H9 (cell line): Measurements from ENCODE around the gene CMSS1. TPM values are rescaled to one million over a fixed set of nuclear protein-coding genes. Genes with fewer than 3 reads are reported as not detected.

Source experiments
- DNase-seq: peaks from one replicate; pipeline ENCODE4 v3.0.0-alpha.2; 2017
- H2AFZ ChIP-seq: one replicate; pipeline ENCODE4 v1.6.1; 2013; ENCODE audit warnings: mild to moderate bottlenecking, low read length, control low read depth, moderate library complexity
- H2AK5ac ChIP-seq: 2 replicates; pipeline ENCODE4 v1.6.1; 2013; ENCODE audit warnings: low read length, control low read depth, mixed read lengths; ENCODE audit not compliant: insufficient read length
- H2BK120ac ChIP-seq: one replicate; pipeline ENCODE4 v1.6.1; 2013; ENCODE audit warnings: low read depth, mild to moderate bottlenecking, low read length, control low read depth, inconsistent platforms; ENCODE audit not compliant: poor library complexity, severe bottlenecking
- H2BK12ac ChIP-seq: 2 replicates; pipeline ENCODE4 v1.6.1; 2013; ENCODE audit warnings: low read length, control low read depth, mixed read lengths, low read depth; ENCODE audit not compliant: insufficient read length
- H2BK15ac ChIP-seq: 2 replicates; pipeline ENCODE4 v1.6.1; 2013; ENCODE audit warnings: low read depth, low read length, control low read depth
- H2BK20ac ChIP-seq: one replicate; pipeline ENCODE4 v1.6.1; 2013; ENCODE audit warnings: low read depth, mild to moderate bottlenecking, low read length, control low read depth, inconsistent platforms; ENCODE audit not compliant: poor library complexity, severe bottlenecking
- H2BK5ac ChIP-seq: 2 replicates; pipeline ENCODE4 v1.6.1; 2013; ENCODE audit warnings: low read length, control low read depth, mixed read lengths; ENCODE audit not compliant: insufficient read length
- H3K14ac ChIP-seq: 2 replicates; pipeline ENCODE4 v1.6.1; 2013; ENCODE audit warnings: low read length, control low read depth; ENCODE audit not compliant: insufficient read depth
- H3K18ac ChIP-seq: 2 replicates; pipeline ENCODE4 v1.6.1; 2013; ENCODE audit warnings: low read depth, mild to moderate bottlenecking, mixed read lengths, low read length, control low read depth; ENCODE audit not compliant: insufficient read length
- H3K23ac ChIP-seq: 2 replicates; pipeline ENCODE4 v1.6.1; 2013; ENCODE audit warnings: low read length, control low read depth, mixed read lengths, low read depth; ENCODE audit not compliant: insufficient read length
- H3K23me2 ChIP-seq: 2 replicates; pipeline ENCODE4 v1.6.1; 2013; ENCODE audit warnings: low read depth, mild to moderate bottlenecking, mixed read lengths, low read length, control low read depth; ENCODE audit not compliant: insufficient read length, poor library complexity, severe bottlenecking
- H3K27ac ChIP-seq: 2 replicates; pipeline ENCODE4 v1.5.1; 2013; ENCODE audit warnings: low read length, control low read depth, mixed read lengths, low read depth; ENCODE audit not compliant: insufficient read length
- H3K27me3 ChIP-seq: 2 replicates; pipeline ENCODE4 v1.6.1; 2013; ENCODE audit warnings: low read length, control low read depth, inconsistent platforms; ENCODE audit not compliant: insufficient read depth
- H3K4ac ChIP-seq: 2 replicates; pipeline ENCODE4 v1.6.1; 2013; ENCODE audit warnings: low read depth, mild to moderate bottlenecking, control low read depth, inconsistent platforms, low read length, moderate library complexity
- H3K4me1 ChIP-seq: 2 replicates; pipeline ENCODE4 v1.6.1; 2013; ENCODE audit warnings: low read length, control low read depth, inconsistent platforms; ENCODE audit not compliant: insufficient read depth
- H3K4me2 ChIP-seq: 2 replicates; pipeline ENCODE4 v1.6.1; 2013; ENCODE audit warnings: low read length, control low read depth, mixed read lengths; ENCODE audit not compliant: insufficient read length, insufficient read depth
- H3K56ac ChIP-seq: 2 replicates; pipeline ENCODE4 v1.6.1; 2013; ENCODE audit warnings: low read depth, mild to moderate bottlenecking, mixed read lengths, low read length, control low read depth; ENCODE audit not compliant: insufficient read length
- H3K79me1 ChIP-seq: 2 replicates; pipeline ENCODE4 v1.6.1; 2013; ENCODE audit warnings: low read depth, mild to moderate bottlenecking, moderate library complexity, low read length, control low read depth, inconsistent platforms; ENCODE audit not compliant: insufficient read depth, poor library complexity, severe bottlenecking
- H3K79me2 ChIP-seq: 2 replicates; pipeline ENCODE4 v1.6.1; 2013; ENCODE audit warnings: low read length, control low read depth, inconsistent platforms; ENCODE audit not compliant: insufficient read depth
- H3K9ac ChIP-seq: 2 replicates; pipeline ENCODE4 v1.6.1; 2013; ENCODE audit warnings: low read length, control low read depth, mixed read lengths; ENCODE audit not compliant: insufficient read length; ENCODE audit errors: extremely low read depth
- H3K9me3 ChIP-seq: one replicate; pipeline ENCODE4 v1.6.1; 2013; ENCODE audit warnings: low read depth, low read length, inconsistent platforms; ENCODE audit not compliant: control insufficient read depth
- H3T11ph ChIP-seq: one replicate; pipeline ENCODE4 v1.6.1; 2013; ENCODE audit warnings: mild to moderate bottlenecking, low read length, control low read depth, inconsistent platforms
- H4K20me1 ChIP-seq: one replicate; pipeline ENCODE4 v1.6.1; 2013; ENCODE audit not compliant: control insufficient read depth, insufficient read length, insufficient read depth
- H4K5ac ChIP-seq: 2 replicates; pipeline ENCODE4 v1.6.1; 2013; ENCODE audit warnings: low read depth, mild to moderate bottlenecking, mixed read lengths, low read length, control low read depth; ENCODE audit not compliant: insufficient read length
- H4K8ac ChIP-seq: replicated peaks from 2 replicates; pipeline ENCODE4 v1.6.1; 2013; ENCODE audit warnings: low read length, control low read depth, mixed read lengths, low read depth; ENCODE audit not compliant: insufficient read length
- H4K91ac ChIP-seq: 2 replicates; pipeline ENCODE4 v1.6.1; 2013; ENCODE audit warnings: low read depth, mild to moderate bottlenecking, moderate library complexity, mixed read lengths, low read length, control low read depth; ENCODE audit not compliant: insufficient read length
- H3K27ac Mint-ChIP-seq, 3 experiments: 2 replicates in 2 of 3; 3 replicates in 1 of 3; pipeline ENCODE4 v1.8.0; 2020 to 2021; ENCODE audit warnings: mixed read lengths in 3 of 3, mild to moderate bottlenecking in 1 of 3, moderate library complexity in 1 of 3
- H3K27me3 Mint-ChIP-seq: 2 replicates; pipeline ENCODE4 v1.8.0; 2021; ENCODE audit warnings: low read depth, mild to moderate bottlenecking, moderate library complexity, mixed read lengths
- H3K36me3 Mint-ChIP-seq, 3 experiments: 2 replicates in 2 of 3; 3 replicates in 1 of 3; pipeline ENCODE4 v1.8.0; 2020 to 2021; ENCODE audit warnings: low read depth in 3 of 3, mixed read lengths in 3 of 3; ENCODE audit not compliant: insufficient read depth in 1 of 3
- H3K4me1 Mint-ChIP-seq, 2 experiments: 2 replicates each; pipeline ENCODE4 v1.8.0; 2020; ENCODE audit warnings: mixed read lengths in 2 of 2
- H3K4me3 Mint-ChIP-seq, 2 experiments: 2 replicates in 1 of 2; 3 replicates in 1 of 2; pipeline ENCODE4 v1.8.0; 2020 to 2021; ENCODE audit warnings: mild to moderate bottlenecking in 2 of 2, mixed read lengths in 2 of 2, moderate library complexity in 1 of 2
- H3K9me3 Mint-ChIP-seq, 2 experiments: 2 replicates in 1 of 2; 3 replicates in 1 of 2; pipeline ENCODE4 v1.8.0; 2020; ENCODE audit warnings: mild to moderate bottlenecking in 2 of 2, mixed read lengths in 2 of 2, moderate library complexity in 1 of 2
- WGBS: extraction: QIAGEN DNeasy Blood & Tissue Kit; methylation state at CpG from one replicate; pipeline ENCODE4 v1.1.7; 2013; ENCODE audit warnings: missing lambda C conversion rate, low lambda C conversion rate, mixed read lengths; ENCODE audit not compliant: insufficient read length; ENCODE audit errors: extremely low coverage; 5-methylcytosine and 5-hydroxymethylcytosine counted together
- total RNA-seq: library from RNA; stranded (reverse); gene quantifications from 2 replicates; pipeline ENCODE4 v1.2.1, GENCODE V29; 2021
- TF ChIP-seq, protein P1 (sequence below): fragments of 200-600 bp; sonication (generic); conservative IDR thresholded peaks from 3 replicates; pipeline ENCODE4 v1.8.0; 2021; ENCODE audit warnings: antibody characterized with exemption, mild to moderate bottlenecking

The CMSS1 gene
- total RNA-seq, 1 experiment from 2014 or later, result 61.8 TPM

DNA sequence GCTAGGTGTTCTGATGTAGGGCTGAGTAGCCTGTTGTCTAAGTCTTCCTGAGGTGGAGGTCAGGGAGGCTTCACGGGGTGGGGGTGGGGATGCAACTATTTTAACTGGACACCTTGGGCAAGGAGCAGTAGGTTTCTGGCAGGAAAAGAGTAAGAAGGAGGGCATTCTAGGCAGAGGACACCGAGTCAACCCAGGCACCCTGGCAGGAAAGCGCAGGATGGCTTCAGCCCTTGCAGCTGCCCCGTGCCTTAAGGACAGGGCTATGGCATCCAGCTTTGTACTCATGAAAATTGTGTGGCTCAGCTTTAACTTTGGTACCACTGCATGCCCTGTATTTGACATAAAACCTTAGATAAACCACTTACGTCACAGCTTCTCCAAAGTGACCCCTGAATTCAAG, 303.0 kb downstream of the CMSS1 start:
- WGBS, result no CpG with 5 or more reads among the region's 5 CpGs
- no peak overlapping the region for H4K5ac ChIP-seq

More for the DNA sequence above, 303.0 kb downstream of the CMSS1 start:
- H3K79me2 ChIP-seq, result no peaks in the 10 kb centered on the region
- H2BK12ac ChIP-seq, result no peak overlapping the region
- H3K27me3 ChIP-seq, result no peaks in the 10 kb centered on the region
- H2AFZ ChIP-seq, result no peak overlapping the region
- H3K27ac ChIP-seq, result no peak overlapping the region
- H3K79me1 ChIP-seq, result no peaks in the 10 kb centered on the region
- no peak overlapping the region for H3K18ac ChIP-seq
- Mint-ChIP-seq H3K4me1 (peaks cover 16 to 18% of the 10 kb centered on the region in 2 experiments), H3K9me3 (peaks cover 0 to 3% of the 10 kb centered on the region in 2 experiments; a peak in 1 of 5 replicates), H3K4me3 (no peak overlapping the region), H3K27me3 (no peaks in the 10 kb centered on the region), H3K36me3 (peaks cover 0 to 4% (median 0%) of the 10 kb centered on the region in 3 experiments; a peak in 1 of 7 replicates), H3K27ac (peak overlapping the region in 1 of 3 experiments; percentile 59; a peak in 1 of 7 replicates)
- H4K91ac ChIP-seq, result no peak overlapping the region
- no peak overlapping the region for H2BK15ac ChIP-seq
- TF ChIP-seq, protein P1, sequence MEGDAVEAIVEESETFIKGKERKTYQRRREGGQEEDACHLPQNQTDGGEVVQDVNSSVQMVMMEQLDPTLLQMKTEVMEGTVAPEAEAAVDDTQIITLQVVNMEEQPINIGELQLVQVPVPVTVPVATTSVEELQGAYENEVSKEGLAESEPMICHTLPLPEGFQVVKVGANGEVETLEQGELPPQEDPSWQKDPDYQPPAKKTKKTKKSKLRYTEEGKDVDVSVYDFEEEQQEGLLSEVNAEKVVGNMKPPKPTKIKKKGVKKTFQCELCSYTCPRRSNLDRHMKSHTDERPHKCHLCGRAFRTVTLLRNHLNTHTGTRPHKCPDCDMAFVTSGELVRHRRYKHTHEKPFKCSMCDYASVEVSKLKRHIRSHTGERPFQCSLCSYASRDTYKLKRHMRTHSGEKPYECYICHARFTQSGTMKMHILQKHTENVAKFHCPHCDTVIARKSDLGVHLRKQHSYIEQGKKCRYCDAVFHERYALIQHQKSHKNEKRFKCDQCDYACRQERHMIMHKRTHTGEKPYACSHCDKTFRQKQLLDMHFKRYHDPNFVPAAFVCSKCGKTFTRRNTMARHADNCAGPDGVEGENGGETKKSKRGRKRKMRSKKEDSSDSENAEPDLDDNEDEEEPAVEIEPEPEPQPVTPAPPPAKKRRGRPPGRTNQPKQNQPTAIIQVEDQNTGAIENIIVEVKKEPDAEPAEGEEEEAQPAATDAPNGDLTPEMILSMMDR, result no peak
- H3K4me1 ChIP-seq, result peaks cover 4% of the 10 kb centered on the region; the same call in 1 of the 2 replicates
- H3K9ac ChIP-seq, result no peak overlapping the region
- no peak overlapping the region for H4K8ac ChIP-seq
- no peaks in the 10 kb centered on the region for H3K9me3 ChIP-seq
- H2BK120ac ChIP-seq, result no peak overlapping the region
- H2BK20ac ChIP-seq, result no peak overlapping the region
- no peak overlapping the region for H3K23ac ChIP-seq
- no peak overlapping the region for H2BK5ac ChIP-seq
- no peak for DNase-seq
- H3T11ph ChIP-seq, result no peak overlapping the region
- no peak overlapping the region for H3K14ac ChIP-seq
- H2AK5ac ChIP-seq, result no peak overlapping the region
- no peak overlapping the region for H3K4ac ChIP-seq
- H3K4me2 ChIP-seq, result no peak overlapping the region
- no peak overlapping the region for H3K56ac ChIP-seq
- no peaks in the 10 kb centered on the region for H4K20me1 ChIP-seq
- H3K23me2 ChIP-seq, result no peaks in the 10 kb centered on the region
